Panc1 (cell line): ENCODE results near the gene ZC3H12D. TPM values are rescaled to one million over a fixed set of nuclear protein-coding genes. Genes with fewer than 3 reads are reported as not detected.
"Not testable (repeated sequence)": the region's sequence is repeated elsewhere in the genome, so short reads cannot be mapped to it uniquely, and the experiment has no call there.

Experiments used
- ATAC-seq: fragments of 200-7000 bp; cut with Tn5 transposase; 2 replicates; pipeline ENCODE4 v1.9.1; 2020; ENCODE audit warnings: mild to moderate bottlenecking, moderate library complexity
- BruUV-seq: library from RNA; stranded (reverse); fragments of 400-500 nt; replicated peaks from 2 replicates; lab custom pipeline; 2021; lab: Mats Ljungman, UMichigan
- CTCF ChIA-PET: fragments of 300-600 bp; sonication (Branson Sonifier 250); formaldehyde crosslinking; loops from one replicate; lab custom pipeline; 2022; ENCODE audit warnings: antibody characterized with exemption; lab: Charles Lee
- POLR2A ChIA-PET: fragments of 300-600 bp; sonication (Branson Sonifier 250); formaldehyde crosslinking; loops from one replicate; lab custom pipeline; 2022; ENCODE audit warnings: antibody characterized with exemption; lab: Charles Lee
- DNase-seq: peaks from one replicate; pipeline ENCODE4 v3.0.0-alpha.2; 2010; ENCODE audit warnings: low read depth, low spot score
- H3K27ac ChIP-seq: 2 replicates; pipeline ENCODE4 v1.5.1; 2011; ENCODE audit warnings: mild to moderate bottlenecking, low read length, inconsistent platforms
- H3K27me3 ChIP-seq: fragments of 200-500 bp; sonication (Bioruptor generic); 2 replicates; pipeline ENCODE4 v1.6.0; 2014; ENCODE audit warnings: low read length, inconsistent platforms; ENCODE audit not compliant: control insufficient read depth, insufficient read depth
- H3K36me3 ChIP-seq: fragments of 200-500 bp; sonication (Bioruptor generic); 2 replicates; pipeline ENCODE4 v1.5.1; 2014; ENCODE audit warnings: inconsistent platforms, mild to moderate bottlenecking, low read length, moderate library complexity; ENCODE audit not compliant: control insufficient read depth, insufficient read depth
- H3K4me1 ChIP-seq: 2 replicates; pipeline ENCODE4 v1.5.1; 2011; ENCODE audit warnings: inconsistent platforms, mild to moderate bottlenecking, low read length, moderate library complexity; ENCODE audit not compliant: control insufficient read depth, insufficient read depth
- H3K4me3 ChIP-seq, 2 experiments: 2 replicates each; pipeline ENCODE4 v1.5.1; 2011 to 2012; ENCODE audit warnings: low read depth in 2 of 2, low read length in 2 of 2, mild to moderate bottlenecking in 2 of 2, inconsistent platforms in 1 of 2, moderate library complexity in 1 of 2
- H3K9me3 ChIP-seq: fragments of 200-500 bp; sonication (Bioruptor generic); 2 replicates; pipeline ENCODE4 v1.5.1; 2014; ENCODE audit warnings: low read depth, mild to moderate bottlenecking, inconsistent platforms, low read length, moderate library complexity; ENCODE audit not compliant: control insufficient read depth, insufficient read depth
- CTCF ChIP-seq: fragments of 450-650 bp; IDR thresholded peaks from 2 replicates; pipeline ENCODE4 v1.5.1; 2017; ENCODE audit warnings: mild to moderate bottlenecking
- POLR2AphosphoS5 ChIP-seq: IDR thresholded peaks from 2 replicates; pipeline ENCODE4 v1.6.1; 2012; ENCODE audit warnings: mild to moderate bottlenecking, low read depth, low read length, moderate library complexity
- REST ChIP-seq, 2 experiments: IDR thresholded peaks; 2 replicates each; pipeline ENCODE4 v1.6.1; 2011 to 2012; ENCODE audit warnings: low read depth in 2 of 2, control low read depth in 1 of 2, low read length in 1 of 2, mild to moderate bottlenecking in 1 of 2, moderate library complexity in 1 of 2; ENCODE audit not compliant: insufficient read depth in 1 of 2
- SIN3A ChIP-seq: IDR thresholded peaks from 2 replicates; pipeline ENCODE4 v1.6.1; 2012; ENCODE audit warnings: low read depth, mild to moderate bottlenecking, low read length, moderate library complexity, borderline replicate concordance; ENCODE audit not compliant: insufficient read depth
- TCF7L2 ChIP-seq: IDR thresholded peaks from 2 replicates; pipeline ENCODE4 v1.6.1; 2011; ENCODE audit warnings: mild to moderate bottlenecking, low read depth, low read length, inconsistent platforms
- in situ Hi-C: cut with HindIII; loops from 2 replicates; pipeline ENCODE4 v1.10.0; 2016; ENCODE audit warnings: low sequenced_read_pairs, low pct_unique_long_range_greater_than_20kb
- intact Hi-C: fragments of 100-400 bp; cut with micrococcal nuclease; formaldehyde crosslinking; loops from one replicate; pipeline ENCODE4 v1.10.0; 2022; ENCODE audit not compliant: unreplicated experiment
- total RNA-seq: library from RNA; stranded (reverse); gene quantifications from one replicate; pipeline ENCODE4 v1.2.1, GENCODE V29; 2021; ENCODE audit not compliant: unreplicated experiment

The ZC3H12D gene
- total RNA-seq, 1 experiment from 2014 or later = 0.26 TPM

- TF ChIP-seq SIN3A (no peak), CTCF (no peak), POLR2AphosphoS5 (no peak), REST (IDR thresholded peaks at IDR 0.05; ENCODE audit: insufficient read depth in 1 of 2, low read depth in 2 of 2, low read length in 1 of 2) (no peak), TCF7L2 (no peak)
- DNase-seq (peak; percentile 60), ATAC-seq (peak; percentile 70; the same call in 1 of the 2 replicates)
- H3K36me3 ChIP-seq = no peaks in the 10 kb centered on the region
- no peak overlapping the region for H3K27ac ChIP-seq
- no peaks in the 10 kb centered on the region for H3K9me3 ChIP-seq
- no peak overlapping the region for H3K4me3 ChIP-seq
- ChIA-PET CTCF (interaction anchor here (0.6 kb wide), 1 partner anchor 1102 kb away, joined by 3 read pairs; no protein-coding TSS in a partner anchor), POLR2A (no interaction called here)
- no peaks in the 10 kb centered on the region for H3K27me3 ChIP-seq
- intact Hi-C loops = no loop called here
- no TSS peak for BruUV-seq
- in situ Hi-C loops = no loop called here
- H3K4me1 ChIP-seq = peaks cover 3% of the 10 kb centered on the region; the same call in 1 of the 2 replicates
Observed at GRCh38 chr6:149499066-149499465, 14.3 kb upstream of the ZC3H12D start.

- H3K27me3 ChIP-seq = no peaks in the 10 kb centered on the region
- no peak overlapping the region for H3K4me3 ChIP-seq
- no peak for TF ChIP-seq CTCF
- no peak for TF ChIP-seq SIN3A
- no peak for TF ChIP-seq REST (IDR thresholded peaks at IDR 0.05; ENCODE audit: insufficient read depth in 1 of 2, low read depth in 2 of 2, low read length in 1 of 2)
- no peak for TF ChIP-seq TCF7L2
- TF ChIP-seq POLR2AphosphoS5 = no peak
- ATAC-seq (no peak), DNase-seq (no peak)
- POLR2A ChIA-PET = no interaction called here
- CTCF ChIA-PET = no interaction called here
- in situ Hi-C loops = no loop called here
- H3K27ac ChIP-seq = no peak overlapping the region
- no peaks in the 10 kb centered on the region for H3K9me3 ChIP-seq
- BruUV-seq = no TSS peak
- intact Hi-C loops = no loop called here
- H3K4me1 ChIP-seq = peaks cover 3% of the 10 kb centered on the region; the same call in 1 of the 2 replicates
- H3K36me3 ChIP-seq = no peaks in the 10 kb centered on the region
Observed at GRCh38 chr6:149497365-149497764, 12.6 kb upstream of the ZC3H12D start.

- H3K9me3 ChIP-seq, H3K4me1 ChIP-seq, BruUV-seq, H3K36me3 ChIP-seq, intact Hi-C loops, POLR2A ChIA-PET, CTCF ChIA-PET, H3K4me3 ChIP-seq, H3K27ac ChIP-seq, in situ Hi-C loops, H3K27me3 ChIP-seq: not testable (repeated sequence)
- DNase-seq (peak; percentile 28), ATAC-seq (peak; percentile 79)
Observed at GRCh38 chr6:149496597-149496996, 11.8 kb upstream of the ZC3H12D start.
